Loucy (cell line): Measurements from ENCODE around the gene ARHGAP15.

Experiments used
- H2AFZ ChIP-seq: fragments of 200-600 bp; sonication (generic); 2 replicates; pipeline ENCODE4 v1.6.0; 2016; ENCODE audit warnings: antibody characterized with exemption, mild to moderate bottlenecking, low read length, moderate library complexity
- H3F3A ChIP-seq: fragments of 200-600 bp; 2 replicates; pipeline ENCODE4 v1.6.0; 2016; ENCODE audit warnings: antibody characterized with exemption, low read depth, mild to moderate bottlenecking
- H3K27me3 ChIP-seq: fragments of 200-600 bp; sonication (generic); 2 replicates; pipeline ENCODE4 v1.6.1; 2014; ENCODE audit warnings: low read length, mild to moderate bottlenecking; ENCODE audit not compliant: insufficient read depth, poor library complexity, severe bottlenecking
- H3K36me3 ChIP-seq: fragments of 200-600 bp; sonication (generic); 2 replicates; pipeline ENCODE4 v1.6.1; 2016; ENCODE audit warnings: low read length; ENCODE audit not compliant: insufficient read depth
- H3K4me1 ChIP-seq: fragments of 200-600 bp; sonication (generic); 2 replicates; pipeline ENCODE4 v1.5.1; 2014; ENCODE audit warnings: low read length, mild to moderate bottlenecking; ENCODE audit not compliant: insufficient read depth, poor library complexity, severe bottlenecking
- H3K4me2 ChIP-seq: fragments of 200-600 bp; sonication (generic); 2 replicates; pipeline ENCODE4 v1.6.0; 2014; ENCODE audit warnings: antibody characterized with exemption, low read length, low read depth, mild to moderate bottlenecking; ENCODE audit not compliant: poor library complexity, severe bottlenecking
- H3K4me3 ChIP-seq: fragments of 200-600 bp; sonication (generic); 2 replicates; pipeline ENCODE4 v1.5.1; 2014; ENCODE audit warnings: low read length, mild to moderate bottlenecking, mixed read lengths; ENCODE audit not compliant: poor library complexity, severe bottlenecking
- H3K79me2 ChIP-seq: fragments of 200-600 bp; sonication (generic); 2 replicates; pipeline ENCODE4 v1.6.1; 2014; ENCODE audit warnings: low read length; ENCODE audit not compliant: insufficient read depth
- H3K9ac ChIP-seq: fragments of 200-600 bp; sonication (generic); 2 replicates; pipeline ENCODE4 v1.6.0; 2014; ENCODE audit warnings: mild to moderate bottlenecking, low read depth, low read length, moderate library complexity; ENCODE audit not compliant: poor library complexity, severe bottlenecking
- H3K9me2 ChIP-seq: fragments of 200-600 bp; sonication (generic); replicated peaks from 2 replicates; pipeline ENCODE4 v1.6.1; 2016; ENCODE audit warnings: low read depth, low read length, mixed read lengths
- H3K9me3 ChIP-seq: fragments of 200-600 bp; sonication (generic); 2 replicates; pipeline ENCODE4 v1.6.1; 2014; ENCODE audit warnings: mild to moderate bottlenecking, antibody characterized with exemption, low read length, low read depth; ENCODE audit not compliant: insufficient read depth
- H4K20me1 ChIP-seq: fragments of 200-600 bp; sonication (generic); 2 replicates; pipeline ENCODE4 v1.6.0; 2014; ENCODE audit warnings: antibody characterized with exemption, low read length, mild to moderate bottlenecking; ENCODE audit not compliant: insufficient read depth, poor library complexity, severe bottlenecking
- CTCF ChIP-seq: fragments of 200-600 bp; sonication (generic); conservative IDR thresholded peaks from 2 replicates; pipeline ENCODE4 v1.5.1; 2014; ENCODE audit warnings: mild to moderate bottlenecking, antibody characterized with exemption, low read length
- EZH2phosphoT487 ChIP-seq: fragments of 200-600 bp; IDR thresholded peaks from 2 replicates; pipeline ENCODE4 v1.6.1; 2018; ENCODE audit warnings: antibody characterized with exemption, mild to moderate bottlenecking, moderate library complexity, borderline replicate concordance

ARHGAP15 gene

GRCh38 chr2:143392358-143392757 is 263.1 kb downstream of the ARHGAP15 start:
- H3F3A ChIP-seq, result no peaks in the 10 kb centered on the region
- no peaks in the 10 kb centered on the region for H3K9me2 ChIP-seq
- H4K20me1 ChIP-seq, result no peaks in the 10 kb centered on the region
- TF ChIP-seq CTCF, result no peak
- no peak overlapping the region for H3K4me3 ChIP-seq
- no peak overlapping the region for H3K4me2 ChIP-seq
- no peaks in the 10 kb centered on the region for H3K27me3 ChIP-seq
- H3K79me2 ChIP-seq, result 0 out of 2 replicates have a peak, but pooled peaks cover 3% of the 10 kb centered on the region
- no peaks in the 10 kb centered on the region for H3K9me3 ChIP-seq
- peaks cover 30% of the 10 kb centered on the region; the same call in 1 of the 2 replicates for H3K36me3 ChIP-seq
- no peaks in the 10 kb centered on the region for H3K4me1 ChIP-seq
- no peak overlapping the region for H2AFZ ChIP-seq
- H3K9ac ChIP-seq, result no peak overlapping the region

DNA sequence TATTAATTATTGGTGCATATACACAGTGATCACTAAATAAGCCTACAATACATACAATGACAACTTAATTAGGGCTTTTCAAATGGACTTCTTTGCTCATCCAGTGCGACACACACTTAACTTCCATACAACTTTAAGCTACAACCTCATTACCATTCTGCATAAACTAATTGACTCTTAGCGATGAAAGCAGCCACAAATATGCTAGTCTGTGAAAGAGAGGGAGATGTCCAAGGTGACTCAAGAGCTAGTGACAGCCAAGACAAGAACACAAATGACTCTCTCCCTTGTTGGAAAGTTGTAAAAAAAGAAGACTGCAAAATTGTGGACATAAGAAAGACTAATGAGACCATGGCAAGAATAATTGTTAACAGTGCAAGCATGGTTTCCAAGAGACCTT is 264.8 kb downstream of the ARHGAP15 start:
- Histone ChIP-seq H2AFZ (no peak overlapping the region), H3K4me3 (no peak overlapping the region), H3K9me2 (no peaks in the 10 kb centered on the region), H3K79me2 (0 out of 2 replicates have a peak, but pooled peaks cover 3% of the 10 kb centered on the region), H3K9ac (no peak overlapping the region), H4K20me1 (no peaks in the 10 kb centered on the region), H3F3A (no peaks in the 10 kb centered on the region), H3K4me1 (no peaks in the 10 kb centered on the region), H3K9me3 (no peaks in the 10 kb centered on the region), H3K36me3 (peaks cover 30% of the 10 kb centered on the region; the same call in 1 of the 2 replicates), H3K27me3 (no peaks in the 10 kb centered on the region), H3K4me2 (no peak overlapping the region)
- TF ChIP-seq CTCF (no peak), EZH2phosphoT487 (no peak)

DNA sequence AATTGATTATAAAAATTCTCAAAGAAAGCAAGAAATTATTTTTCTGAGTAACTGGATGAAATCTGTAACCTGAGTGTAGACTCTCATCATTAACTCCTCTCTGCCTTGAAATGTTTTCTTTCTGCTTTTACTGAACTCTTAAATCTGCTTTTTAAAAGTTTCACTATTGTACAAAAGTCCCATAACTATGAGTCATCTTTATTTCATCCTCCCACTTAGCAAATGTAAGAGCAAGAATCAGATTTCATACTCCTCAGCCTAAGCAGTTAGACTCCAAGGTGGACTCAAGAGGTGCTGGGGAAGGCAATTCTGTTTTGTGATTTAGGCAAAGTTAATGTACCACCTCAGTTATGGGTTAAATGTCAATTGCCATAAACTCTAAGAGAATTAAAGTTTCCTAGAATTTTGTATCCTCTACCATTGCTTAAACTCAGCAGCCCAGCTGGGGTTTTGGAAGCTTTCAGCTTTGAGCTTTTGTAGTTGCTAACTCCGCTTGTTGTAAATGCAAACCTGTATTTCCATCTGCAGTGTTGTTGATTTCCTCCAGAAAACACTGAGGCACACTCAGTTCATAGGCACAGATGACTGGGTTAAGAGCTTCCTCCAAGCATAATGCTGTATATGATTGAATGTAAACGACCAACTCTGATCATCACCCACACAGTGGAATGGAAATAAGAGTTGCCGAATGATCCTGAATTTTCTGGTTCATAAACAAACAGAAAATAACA is 268.8 kb downstream of the ARHGAP15 start:
- H3K9me3 ChIP-seq, result no peaks in the 10 kb centered on the region
- H3K9me2 ChIP-seq, result no peaks in the 10 kb centered on the region
- no peak overlapping the region for H3K4me3 ChIP-seq
- no peak for TF ChIP-seq CTCF
- TF ChIP-seq EZH2phosphoT487, result no peak
- no peaks in the 10 kb centered on the region for H3K79me2 ChIP-seq
- H3K27me3 ChIP-seq, result no peaks in the 10 kb centered on the region
- H3K4me2 ChIP-seq, result no peak overlapping the region
- no peaks in the 10 kb centered on the region for H3K4me1 ChIP-seq
- no peak overlapping the region for H2AFZ ChIP-seq
- H3K36me3 ChIP-seq, result peaks cover 14% of the 10 kb centered on the region; the same call in 1 of the 2 replicates
- H3K9ac ChIP-seq, result no peak overlapping the region
- peaks cover 4% of the 10 kb centered on the region for H4K20me1 ChIP-seq
- no peaks in the 10 kb centered on the region for H3F3A ChIP-seq
